ENCODE data around the gene PRPSAP2. TPM values are rescaled to one million over a fixed set of nuclear protein-coding genes. Genes with fewer than 3 reads are reported as not detected.
A peak's percentile ranks its signal among the peaks of the same experiment; 100 is the strongest.

The PRPSAP2 gene
- total RNA-seq, 1 donor from 2014 or later: 36.9 TPM

DNA sequence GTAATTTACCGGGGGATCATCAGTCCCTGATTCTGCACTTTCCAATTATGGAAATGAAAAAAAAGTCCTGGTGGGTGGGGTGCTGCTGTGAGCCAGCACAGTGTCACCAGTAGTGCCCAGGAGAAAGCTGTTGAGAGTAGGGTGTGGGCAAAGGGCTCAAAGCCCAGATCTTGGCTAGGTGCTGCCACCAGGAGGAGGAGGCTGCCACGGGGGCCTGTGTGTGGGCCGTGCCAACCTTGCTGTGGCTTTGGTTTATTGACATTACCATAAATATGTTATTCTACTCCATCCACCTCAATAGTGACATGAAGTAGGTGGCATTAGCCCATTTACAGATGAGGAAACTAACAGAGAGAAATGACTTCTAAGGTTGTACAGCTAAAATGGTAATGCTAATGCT lies 6.7 kb upstream of the PRPSAP2 start:
- FAIRE-seq (no peak), DNase-seq (ENCODE audit: low read depth) (no peak)
- Histone ChIP-seq H3K4me3 (ENCODE audit: low read depth, low read length) (no peak overlapping the region), H3K36me3 (ENCODE audit: control insufficient read depth, insufficient read depth, low read length) (no peaks in the 10 kb centered on the region), H3K27me3 (ENCODE audit: control insufficient read depth, insufficient read depth, low read length) (no peaks in the 10 kb centered on the region)
- TF ChIP-seq, protein P1, sequence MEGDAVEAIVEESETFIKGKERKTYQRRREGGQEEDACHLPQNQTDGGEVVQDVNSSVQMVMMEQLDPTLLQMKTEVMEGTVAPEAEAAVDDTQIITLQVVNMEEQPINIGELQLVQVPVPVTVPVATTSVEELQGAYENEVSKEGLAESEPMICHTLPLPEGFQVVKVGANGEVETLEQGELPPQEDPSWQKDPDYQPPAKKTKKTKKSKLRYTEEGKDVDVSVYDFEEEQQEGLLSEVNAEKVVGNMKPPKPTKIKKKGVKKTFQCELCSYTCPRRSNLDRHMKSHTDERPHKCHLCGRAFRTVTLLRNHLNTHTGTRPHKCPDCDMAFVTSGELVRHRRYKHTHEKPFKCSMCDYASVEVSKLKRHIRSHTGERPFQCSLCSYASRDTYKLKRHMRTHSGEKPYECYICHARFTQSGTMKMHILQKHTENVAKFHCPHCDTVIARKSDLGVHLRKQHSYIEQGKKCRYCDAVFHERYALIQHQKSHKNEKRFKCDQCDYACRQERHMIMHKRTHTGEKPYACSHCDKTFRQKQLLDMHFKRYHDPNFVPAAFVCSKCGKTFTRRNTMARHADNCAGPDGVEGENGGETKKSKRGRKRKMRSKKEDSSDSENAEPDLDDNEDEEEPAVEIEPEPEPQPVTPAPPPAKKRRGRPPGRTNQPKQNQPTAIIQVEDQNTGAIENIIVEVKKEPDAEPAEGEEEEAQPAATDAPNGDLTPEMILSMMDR (IDR thresholded peaks at IDR 0.05; ENCODE audit: insufficient read depth, low read length, severe bottlenecking): peak; percentile 24

DNA sequence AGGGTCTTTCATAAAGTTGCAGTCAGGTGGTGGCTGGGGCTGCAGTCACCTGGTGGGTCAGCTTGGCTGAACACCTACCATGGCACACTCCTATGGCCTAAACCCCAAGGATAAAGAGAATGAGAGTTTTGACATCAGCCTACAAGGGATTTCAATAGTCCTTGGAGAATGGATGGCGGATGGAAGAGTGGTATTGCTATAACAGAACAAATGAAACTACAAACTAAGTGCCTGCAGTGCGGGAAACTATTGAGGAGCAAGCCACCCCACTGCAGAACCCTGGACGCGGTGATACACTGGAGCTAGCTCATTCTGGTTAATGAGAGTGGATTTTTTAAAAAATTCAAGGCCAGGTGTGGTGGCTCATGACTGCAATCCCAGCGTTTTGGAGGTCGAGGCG lies 3.0 kb upstream of the PRPSAP2 start:
- Histone ChIP-seq H3K27me3 (ENCODE audit: control insufficient read depth, insufficient read depth, low read length) (no peaks in the 10 kb centered on the region), H3K36me3 (ENCODE audit: control insufficient read depth, insufficient read depth, low read length) (no peaks in the 10 kb centered on the region), H3K4me3 (ENCODE audit: low read depth, low read length) (no peak overlapping the region)
- DNase-seq (ENCODE audit: low read depth): no peak
- FAIRE-seq: no peak
- TF ChIP-seq, protein P1 (IDR thresholded peaks at IDR 0.05; ENCODE audit: insufficient read depth, low read length, severe bottlenecking): no peak

DNA sequence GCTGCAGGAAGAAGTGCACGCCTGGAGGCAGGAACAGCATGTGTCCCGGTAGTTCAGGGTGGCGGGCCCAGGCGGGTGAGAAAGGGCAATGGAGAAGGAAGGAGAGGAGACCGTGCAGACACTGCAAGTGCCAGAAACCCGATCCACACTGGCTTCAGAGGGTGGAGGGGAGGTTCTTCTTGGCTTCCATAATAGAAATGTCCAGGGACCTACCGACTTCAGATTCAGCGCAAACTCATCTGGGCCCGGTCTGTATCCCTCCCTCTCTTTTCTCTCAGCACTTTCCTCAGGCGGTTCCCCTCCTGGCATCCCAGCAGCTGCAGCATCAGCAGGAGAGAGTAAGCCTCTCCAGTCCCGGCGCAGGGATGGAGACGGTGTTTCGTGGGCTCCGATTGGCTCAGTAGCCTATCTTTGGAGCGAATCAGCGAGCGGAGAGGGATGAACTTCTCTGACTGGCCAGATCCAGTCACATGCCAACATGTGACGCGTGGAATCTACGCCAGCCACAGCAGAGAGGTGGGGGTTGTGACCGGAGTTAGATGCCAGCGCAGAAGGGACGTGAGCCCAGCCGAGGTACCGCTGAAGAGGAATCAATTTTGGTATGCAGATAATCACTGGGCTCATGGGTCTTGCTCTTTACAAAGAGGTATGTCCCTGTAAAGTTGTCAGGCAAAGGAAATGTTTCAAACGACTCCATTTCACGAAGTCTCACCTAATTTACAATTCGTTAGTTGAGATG lies 1.9 kb upstream of the PRPSAP2 start:
- peak; percentile 92 for DNase-seq (ENCODE audit: low read depth)
- peak; percentile 36 for FAIRE-seq
- Histone ChIP-seq H3K36me3 (ENCODE audit: control insufficient read depth, insufficient read depth, low read length) (no peaks in the 10 kb centered on the region), H3K4me3 (ENCODE audit: low read depth, low read length) (peak overlapping the region; percentile 48), H3K27me3 (ENCODE audit: control insufficient read depth, insufficient read depth, low read length) (no peaks in the 10 kb centered on the region)
- TF ChIP-seq, protein P1 (IDR thresholded peaks at IDR 0.05; ENCODE audit: insufficient read depth, low read length, severe bottlenecking): no peak

DNA sequence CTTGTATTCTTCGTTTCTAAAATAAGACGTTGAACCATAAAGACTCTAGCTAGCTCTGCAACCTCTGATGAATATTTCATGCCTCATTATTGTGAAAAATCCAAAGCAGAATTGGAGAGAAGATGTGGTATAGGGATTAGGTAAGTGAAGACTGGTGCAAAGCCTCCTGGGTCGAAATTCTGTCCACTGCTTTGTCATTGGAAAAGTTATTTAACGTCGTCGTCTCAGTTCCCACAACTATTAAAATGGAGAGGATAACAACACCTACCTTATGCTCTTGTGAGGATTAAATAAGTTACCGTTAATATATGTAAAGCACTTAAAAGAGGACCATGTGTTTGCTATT lies 1.4 kb upstream of the PRPSAP2 start:
- Histone ChIP-seq H3K27me3 (ENCODE audit: control insufficient read depth, insufficient read depth, low read length) (no peaks in the 10 kb centered on the region), H3K4me3 (ENCODE audit: low read depth, low read length) (peak overlapping the region; percentile 48), H3K36me3 (ENCODE audit: control insufficient read depth, insufficient read depth, low read length) (no peaks in the 10 kb centered on the region)
- DNase-seq (ENCODE audit: low read depth): no peak
- FAIRE-seq: no peak
- TF ChIP-seq, protein P1 (IDR thresholded peaks at IDR 0.05; ENCODE audit: insufficient read depth, low read length, severe bottlenecking): no peak

DNA sequence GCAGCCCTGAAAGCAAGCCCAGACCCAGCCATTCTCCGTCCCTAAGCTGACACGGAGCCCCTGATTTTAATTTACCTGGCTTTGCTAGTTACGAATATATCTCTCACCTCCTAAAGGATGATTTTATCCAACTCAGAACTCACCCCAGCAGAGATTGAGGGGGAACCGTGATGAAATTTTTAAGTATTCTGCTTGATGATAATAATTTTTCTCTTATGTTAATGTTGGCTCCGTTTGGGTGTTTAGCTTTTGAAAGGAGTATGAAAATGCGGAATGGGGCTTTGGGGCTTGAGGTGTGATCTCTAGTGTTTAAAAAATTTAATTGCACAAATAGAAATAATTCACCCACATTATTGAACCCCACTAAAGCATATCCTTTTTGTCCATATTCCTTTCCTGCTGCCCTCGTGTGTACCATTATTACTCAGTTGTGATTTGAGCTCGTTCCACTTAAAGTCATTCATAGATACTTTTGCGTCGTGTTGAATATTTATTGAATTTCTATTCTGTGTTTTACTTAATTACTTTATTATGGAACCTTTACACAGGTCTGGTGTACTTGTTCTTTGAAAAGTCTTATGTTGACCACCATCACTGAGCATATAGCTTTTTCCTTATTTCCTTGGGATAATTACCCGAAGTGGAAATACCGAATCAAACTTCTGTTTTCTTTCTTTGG lies 775 bp downstream of the PRPSAP2 start:
- DNase-seq (ENCODE audit: low read depth) (peak; percentile 14), FAIRE-seq (no peak)
- TF ChIP-seq, protein P1 (IDR thresholded peaks at IDR 0.05; ENCODE audit: insufficient read depth, low read length, severe bottlenecking): no peak
- Histone ChIP-seq H3K4me3 (ENCODE audit: low read depth, low read length) (peak overlapping the region; percentile 72), H3K36me3 (ENCODE audit: control insufficient read depth, insufficient read depth, low read length) (peaks cover 1% of the 10 kb centered on the region), H3K27me3 (ENCODE audit: control insufficient read depth, insufficient read depth, low read length) (no peaks in the 10 kb centered on the region)

All from bronchial epithelial cell (primary cell).